HG02571 (cell line): ENCODE results near the gene KRT86.

ENCODE experiments used
- ATAC-seq: cut with Tn5 transposase; IDR thresholded peaks from one replicate; pipeline ENCODE4 v1.9.1; 2021; ENCODE audit warnings: mild to moderate bottlenecking, moderate library complexity; ENCODE audit not compliant: unreplicated experiment

Gene KRT86

GRCh38 chr12:52352951-52353350 is 78.5 kb downstream of the KRT86 start:
- ATAC-seq: no peak

GRCh38 chr12:52353766-52354165 is 79.3 kb downstream of the KRT86 start:
- ATAC-seq: no peak

- ATAC-seq: no peak
Measured at GRCh38 chr12:52354200-52354599, 79.8 kb downstream of the KRT86 start.

- no peak for ATAC-seq
Measured at GRCh38 chr12:52355176-52355575, 80.7 kb downstream of the KRT86 start.

GRCh38 chr12:52356031-52356761 is 81.8 kb downstream of the KRT86 start:
- ATAC-seq: no peak

- ATAC-seq: no peak
Measured at GRCh38 chr12:52356762-52357580, 82.5 kb downstream of the KRT86 start.
